Upper lobe of left lung (tissue), 4 donors: Measurements from ENCODE around the gene ELOA.
"Not testable (repeated sequence)": the region's sequence is repeated elsewhere in the genome, so short reads cannot be mapped to it uniquely, and the experiment has no call there.

Source experiments
- POLR2A ChIP-seq, 4 donors: fragments of 450-650 bp; IDR thresholded peaks; one replicate each; pipeline ENCODE4 v1.5.1; 2016 to 2017; ENCODE audit warnings: antibody characterized with exemption in 4 of 4, mild to moderate bottlenecking in 2 of 4
- TF ChIP-seq, protein P1 (sequence below), 6 experiments: fragments of 450-650 bp in 4 of 6; fragments of 200-600 bp in 2 of 6; sonication (generic) in 2 of 6; IDR thresholded peaks; one replicate each; pipeline ENCODE4 v1.5.1; 2016 to 2019; ENCODE audit warnings: antibody characterized with exemption in 6 of 6

DNA sequence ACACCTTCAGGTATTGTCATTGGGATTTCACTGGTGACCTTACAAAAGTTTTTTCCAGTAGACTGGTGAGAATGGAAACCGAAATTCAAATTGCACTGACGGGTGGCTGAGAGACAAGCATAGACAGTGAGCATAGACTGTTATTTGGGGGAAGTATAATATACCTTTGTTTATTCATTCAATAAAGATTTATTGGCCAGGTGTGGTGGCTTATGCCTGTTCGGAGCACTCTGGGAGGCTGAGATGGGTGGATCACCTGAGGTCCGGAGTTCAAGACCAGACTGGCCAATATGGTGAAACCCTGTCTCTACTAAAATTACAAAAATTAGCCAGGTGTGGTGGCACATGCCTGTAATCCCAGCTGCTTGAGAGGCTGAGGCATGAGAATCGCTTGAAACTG lies 10.0 kb upstream of the ELOA start:
- TF ChIP-seq, protein P1, sequence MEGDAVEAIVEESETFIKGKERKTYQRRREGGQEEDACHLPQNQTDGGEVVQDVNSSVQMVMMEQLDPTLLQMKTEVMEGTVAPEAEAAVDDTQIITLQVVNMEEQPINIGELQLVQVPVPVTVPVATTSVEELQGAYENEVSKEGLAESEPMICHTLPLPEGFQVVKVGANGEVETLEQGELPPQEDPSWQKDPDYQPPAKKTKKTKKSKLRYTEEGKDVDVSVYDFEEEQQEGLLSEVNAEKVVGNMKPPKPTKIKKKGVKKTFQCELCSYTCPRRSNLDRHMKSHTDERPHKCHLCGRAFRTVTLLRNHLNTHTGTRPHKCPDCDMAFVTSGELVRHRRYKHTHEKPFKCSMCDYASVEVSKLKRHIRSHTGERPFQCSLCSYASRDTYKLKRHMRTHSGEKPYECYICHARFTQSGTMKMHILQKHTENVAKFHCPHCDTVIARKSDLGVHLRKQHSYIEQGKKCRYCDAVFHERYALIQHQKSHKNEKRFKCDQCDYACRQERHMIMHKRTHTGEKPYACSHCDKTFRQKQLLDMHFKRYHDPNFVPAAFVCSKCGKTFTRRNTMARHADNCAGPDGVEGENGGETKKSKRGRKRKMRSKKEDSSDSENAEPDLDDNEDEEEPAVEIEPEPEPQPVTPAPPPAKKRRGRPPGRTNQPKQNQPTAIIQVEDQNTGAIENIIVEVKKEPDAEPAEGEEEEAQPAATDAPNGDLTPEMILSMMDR (IDR thresholded peaks at IDR 0.05): not testable (repeated sequence)
- not testable (repeated sequence) for TF ChIP-seq POLR2A (IDR thresholded peaks at IDR 0.05)
